ENCODE measurements around the gene SH3D19. TPM values are rescaled to one million over a fixed set of nuclear protein-coding genes. Genes with fewer than 3 reads are reported as not detected.

SH3D19 gene
- total RNA-seq, 5 donors from 2014 or later (not counting 1 experiment from before 2014, with no cell fraction given): 0.38 to 0.66 (median 0.51) TPM; not detected in 1

- DNase-seq (no peak), ATAC-seq (replicated peaks in 1 of 4) (no peak)
- no peaks in the 10 kb centered on the region for H3K36me3 Mint-ChIP-seq
- H3K4me3 Mint-ChIP-seq: no peak overlapping the region
- no peaks in the 10 kb centered on the region for H3K4me1 Mint-ChIP-seq
- no peaks in the 10 kb centered on the region for H3K9me3 ChIP-seq
- H3K4me3 ChIP-seq (ENCODE audit: control insufficient read depth in 1 of 2, extremely low read depth in 1 of 2, low read length in 1 of 2): no peak overlapping the region
- H3K27me3 ChIP-seq (replicated peaks in 1 of 2; ENCODE audit: control insufficient read depth in 2 of 2, extremely low read depth in 1 of 2, insufficient read depth in 2 of 2, low read length in 1 of 2): peaks cover 0 to 3% of the 10 kb centered on the region in 2 experiments
- no peaks in the 10 kb centered on the region for H3K36me3 ChIP-seq (ENCODE audit: control insufficient read depth in 2 of 2, extremely low read depth in 1 of 2, insufficient read depth in 1 of 2, low read length in 1 of 2)
- no peaks in the 10 kb centered on the region for H3K27me3 Mint-ChIP-seq
- H3K9me3 Mint-ChIP-seq: no peaks in the 10 kb centered on the region
- H3K27ac Mint-ChIP-seq: no peak overlapping the region
- CTCF ChIA-PET: no interaction called here
- WGBS (ENCODE audit: insufficient coverage): no CpG with 5 or more reads among the region's 4 CpGs
- no peaks in the 10 kb centered on the region for H3K4me1 ChIP-seq (ENCODE audit: control insufficient read depth in 1 of 2, extremely low read depth in 1 of 2, insufficient read depth in 2 of 2, low read length in 2 of 2)
- POLR2A ChIA-PET: interaction anchor here in 1 of 2 donors (0.6 kb wide), 1 partner anchor 47 kb away, joined by 3 read pairs; no protein-coding TSS in a partner anchor
- no peak overlapping the region for H3K27ac ChIP-seq (ENCODE audit: low read length)
These were observed 177.1 kb downstream of the SH3D19 start for GRCh38 chr4:151148261-151148660.

DNA sequence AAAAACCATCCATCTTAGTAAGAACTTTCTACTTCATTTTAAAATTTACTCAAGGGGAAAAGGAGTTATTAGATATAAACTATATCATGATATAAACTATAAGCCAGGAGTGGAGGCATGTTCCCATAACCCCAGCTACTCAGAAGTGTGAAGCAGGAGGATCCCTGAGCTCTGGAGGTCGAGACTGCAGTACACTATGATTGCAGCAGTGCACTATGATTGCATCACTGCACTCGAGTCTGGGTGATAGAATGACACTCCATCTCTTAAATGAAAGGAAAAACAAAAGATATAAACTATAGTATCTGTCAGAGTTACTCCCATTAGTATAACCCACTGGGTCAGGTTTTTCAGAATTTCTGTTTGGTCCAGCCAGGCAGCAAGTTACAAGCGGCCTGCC is 178.4 kb downstream of the SH3D19 start:
- Histone ChIP-seq H3K4me3 (ENCODE audit: control insufficient read depth in 1 of 2, extremely low read depth in 1 of 2, low read length in 1 of 2) (no peak overlapping the region), H3K9me3 (no peaks in the 10 kb centered on the region), H3K27ac (ENCODE audit: low read length) (no peak overlapping the region), H3K36me3 (ENCODE audit: control insufficient read depth in 2 of 2, extremely low read depth in 1 of 2, insufficient read depth in 1 of 2, low read length in 1 of 2) (no peaks in the 10 kb centered on the region), H3K4me1 (ENCODE audit: control insufficient read depth in 1 of 2, extremely low read depth in 1 of 2, insufficient read depth in 2 of 2, low read length in 2 of 2) (no peaks in the 10 kb centered on the region), H3K27me3 (replicated peaks in 1 of 2; ENCODE audit: control insufficient read depth in 2 of 2, extremely low read depth in 1 of 2, insufficient read depth in 2 of 2, low read length in 1 of 2) (no peaks in the 10 kb centered on the region)
- POLR2A ChIA-PET: no interaction called here
- Mint-ChIP-seq H3K27ac (no peak overlapping the region), H3K4me1 (no peaks in the 10 kb centered on the region), H3K36me3 (no peaks in the 10 kb centered on the region), H3K9me3 (no peaks in the 10 kb centered on the region), H3K4me3 (no peak overlapping the region), H3K27me3 (no peaks in the 10 kb centered on the region)
- ATAC-seq (replicated peaks in 1 of 4): no peak
- CTCF ChIA-PET: no interaction called here
- DNase-seq: no peak
- no CpG with 5 or more reads among the region's 3 CpGs for WGBS (ENCODE audit: insufficient coverage)

DNA sequence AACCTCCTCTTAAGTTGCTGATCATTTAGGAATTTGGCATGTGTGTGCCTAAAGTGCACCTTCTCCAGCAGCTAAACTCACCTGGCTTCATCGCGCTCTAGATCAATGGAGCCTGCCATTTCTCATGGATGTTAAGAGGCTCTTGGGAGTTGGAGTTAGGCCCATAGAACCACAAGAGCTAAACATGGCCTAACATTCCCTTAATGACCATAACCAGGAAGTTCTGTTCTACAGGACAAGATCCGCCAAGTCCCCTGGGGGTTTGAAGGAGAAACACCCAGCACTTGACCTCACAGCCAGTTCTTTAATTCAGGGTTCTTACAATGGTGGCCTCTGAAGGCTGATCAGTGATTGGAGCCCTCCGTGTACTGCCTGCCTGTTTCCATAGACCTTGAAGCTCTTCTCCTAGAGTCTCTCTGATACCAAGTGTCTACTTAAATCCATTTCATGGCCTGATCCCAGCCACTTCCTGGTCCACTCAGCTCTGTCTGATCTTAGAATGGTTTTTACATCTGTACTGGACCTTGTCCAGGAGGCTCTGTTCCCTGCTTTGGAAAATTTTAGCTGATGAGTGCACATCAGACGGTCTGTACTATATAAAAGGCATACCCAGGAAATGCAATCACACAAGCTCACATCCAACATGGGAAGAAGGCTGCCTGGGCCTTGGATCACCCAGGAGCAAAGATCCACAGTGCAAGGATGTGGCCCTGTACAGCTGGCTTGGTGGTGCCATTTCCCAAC is 180.9 kb downstream of the SH3D19 start:
- Histone ChIP-seq H3K27ac (ENCODE audit: low read length) (no peak overlapping the region), H3K27me3 (replicated peaks in 1 of 2; ENCODE audit: control insufficient read depth in 2 of 2, extremely low read depth in 1 of 2, insufficient read depth in 2 of 2, low read length in 1 of 2) (no peaks in the 10 kb centered on the region), H3K4me3 (ENCODE audit: control insufficient read depth in 1 of 2, extremely low read depth in 1 of 2, low read length in 1 of 2) (no peak overlapping the region), H3K9me3 (no peaks in the 10 kb centered on the region), H3K36me3 (ENCODE audit: control insufficient read depth in 2 of 2, extremely low read depth in 1 of 2, insufficient read depth in 1 of 2, low read length in 1 of 2) (no peaks in the 10 kb centered on the region), H3K4me1 (ENCODE audit: control insufficient read depth in 1 of 2, extremely low read depth in 1 of 2, insufficient read depth in 2 of 2, low read length in 2 of 2) (no peaks in the 10 kb centered on the region)
- H3K4me3 Mint-ChIP-seq: no peak overlapping the region
- DNase-seq (no peak), ATAC-seq (replicated peaks in 1 of 4) (no peak)
- ChIA-PET CTCF (interaction anchor here (0.5 to 1.4 kb wide), 4 partner anchors 20 to 278 kb away, joined by 3 to 4 read pairs (median 3); no protein-coding TSS in a partner anchor), POLR2A (no interaction called here)
- H3K27me3 Mint-ChIP-seq: no peaks in the 10 kb centered on the region
- no peaks in the 10 kb centered on the region for H3K36me3 Mint-ChIP-seq
- no peaks in the 10 kb centered on the region for H3K4me1 Mint-ChIP-seq
- 89% methylated on average over 1 of the region's 5 CpGs for WGBS (ENCODE audit: insufficient coverage)
- H3K27ac Mint-ChIP-seq: no peak overlapping the region
- H3K9me3 Mint-ChIP-seq: no peaks in the 10 kb centered on the region

DNA sequence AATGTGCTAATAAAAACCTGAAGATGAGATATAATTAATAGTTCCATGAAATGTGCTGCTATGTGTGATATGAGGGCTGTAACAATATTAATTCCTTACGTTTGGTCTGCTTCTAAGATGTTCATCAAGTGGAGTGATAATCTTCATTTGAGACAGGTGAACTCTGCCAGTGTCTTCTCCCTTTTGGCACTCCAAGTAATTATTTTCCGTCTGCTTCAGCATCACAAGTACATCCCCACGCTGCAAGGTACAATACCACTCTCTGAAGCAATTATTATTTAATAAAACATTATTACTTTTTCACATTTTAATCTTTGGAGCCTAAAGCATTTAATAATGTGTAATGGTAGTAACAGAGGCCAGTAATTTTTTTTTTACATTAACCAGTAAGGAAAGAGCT is 181.6 kb downstream of the SH3D19 start:
- ChIA-PET POLR2A (no interaction called here), CTCF (interaction anchor here in 1 of 2 donors (1.4 kb wide), 1 partner anchor 27 kb away, joined by 3 read pairs; no protein-coding TSS in a partner anchor)
- Mint-ChIP-seq H3K4me1 (no peaks in the 10 kb centered on the region), H3K9me3 (no peaks in the 10 kb centered on the region), H3K27ac (no peak overlapping the region), H3K4me3 (no peak overlapping the region), H3K36me3 (no peaks in the 10 kb centered on the region), H3K27me3 (no peaks in the 10 kb centered on the region)
- Histone ChIP-seq H3K27ac (ENCODE audit: low read length) (no peak overlapping the region), H3K36me3 (ENCODE audit: control insufficient read depth in 2 of 2, extremely low read depth in 1 of 2, insufficient read depth in 1 of 2, low read length in 1 of 2) (no peaks in the 10 kb centered on the region), H3K27me3 (replicated peaks in 1 of 2; ENCODE audit: control insufficient read depth in 2 of 2, extremely low read depth in 1 of 2, insufficient read depth in 2 of 2, low read length in 1 of 2) (no peaks in the 10 kb centered on the region), H3K4me3 (ENCODE audit: control insufficient read depth in 1 of 2, extremely low read depth in 1 of 2, low read length in 1 of 2) (no peak overlapping the region), H3K4me1 (ENCODE audit: control insufficient read depth in 1 of 2, extremely low read depth in 1 of 2, insufficient read depth in 2 of 2, low read length in 2 of 2) (no peaks in the 10 kb centered on the region), H3K9me3 (no peaks in the 10 kb centered on the region)
- WGBS (ENCODE audit: insufficient coverage): 100% methylated on average over 1 of the region's 3 CpGs
- ATAC-seq (replicated peaks in 1 of 4) (no peak), DNase-seq (no peak)

GRCh38 chr4:151143162-151143561 is 182.2 kb downstream of the SH3D19 start:
- Histone ChIP-seq H3K27me3 (replicated peaks in 1 of 2; ENCODE audit: control insufficient read depth in 2 of 2, extremely low read depth in 1 of 2, insufficient read depth in 2 of 2, low read length in 1 of 2) (no peaks in the 10 kb centered on the region), H3K4me1 (ENCODE audit: control insufficient read depth in 1 of 2, extremely low read depth in 1 of 2, insufficient read depth in 2 of 2, low read length in 2 of 2) (no peaks in the 10 kb centered on the region), H3K27ac (ENCODE audit: low read length) (no peak overlapping the region), H3K9me3 (no peaks in the 10 kb centered on the region), H3K36me3 (ENCODE audit: control insufficient read depth in 2 of 2, extremely low read depth in 1 of 2, insufficient read depth in 1 of 2, low read length in 1 of 2) (no peaks in the 10 kb centered on the region), H3K4me3 (ENCODE audit: control insufficient read depth in 1 of 2, extremely low read depth in 1 of 2, low read length in 1 of 2) (no peak overlapping the region)
- WGBS (ENCODE audit: insufficient coverage): no CpG with 5 or more reads among the region's 2 CpGs
- H3K4me3 Mint-ChIP-seq: no peak overlapping the region
- DNase-seq (no peak), ATAC-seq (replicated peaks in 1 of 4) (no peak)
- CTCF ChIA-PET: no interaction called here
- no peaks in the 10 kb centered on the region for H3K36me3 Mint-ChIP-seq
- H3K27ac Mint-ChIP-seq: no peak overlapping the region
- H3K4me1 Mint-ChIP-seq: no peaks in the 10 kb centered on the region
- no peaks in the 10 kb centered on the region for H3K27me3 Mint-ChIP-seq
- H3K9me3 Mint-ChIP-seq: no peaks in the 10 kb centered on the region
- POLR2A ChIA-PET: interaction anchor here (0.6 to 0.7 kb wide), 3 partner anchors 52 to 1393 kb away, joined by 3 to 8 read pairs (median 5); no protein-coding TSS in a partner anchor

- Mint-ChIP-seq H3K36me3 (no peaks in the 10 kb centered on the region), H3K4me3 (no peak overlapping the region), H3K4me1 (no peaks in the 10 kb centered on the region), H3K9me3 (no peaks in the 10 kb centered on the region), H3K27me3 (no peaks in the 10 kb centered on the region), H3K27ac (no peak overlapping the region)
- H3K4me1 ChIP-seq (ENCODE audit: control insufficient read depth in 1 of 2, extremely low read depth in 1 of 2, insufficient read depth in 2 of 2, low read length in 2 of 2): no peaks in the 10 kb centered on the region
- POLR2A ChIA-PET: interaction anchor here in 1 of 2 donors (0.7 kb wide), 1 partner anchor 1394 kb away, joined by 5 read pairs; no protein-coding TSS in a partner anchor
- no peaks in the 10 kb centered on the region for H3K9me3 ChIP-seq
- whole genome bisulfite sequencing (ENCODE audit: insufficient coverage): no CpG with 5 or more reads among the region's 1 CpG
- no peak for ATAC-seq (replicated peaks in 1 of 4)
- no peak for DNase-seq
- H3K4me3 ChIP-seq (ENCODE audit: control insufficient read depth in 1 of 2, extremely low read depth in 1 of 2, low read length in 1 of 2): no peak overlapping the region
- H3K27me3 ChIP-seq (replicated peaks in 1 of 2; ENCODE audit: control insufficient read depth in 2 of 2, extremely low read depth in 1 of 2, insufficient read depth in 2 of 2, low read length in 1 of 2): no peaks in the 10 kb centered on the region
- H3K36me3 ChIP-seq (ENCODE audit: control insufficient read depth in 2 of 2, extremely low read depth in 1 of 2, insufficient read depth in 1 of 2, low read length in 1 of 2): no peaks in the 10 kb centered on the region
- no peak overlapping the region for H3K27ac ChIP-seq (ENCODE audit: low read length)
- CTCF ChIA-PET: no interaction called here
These were observed 182.6 kb downstream of the SH3D19 start for GRCh38 chr4:151142758-151143157.
